NCI-H2196 (cell line): ENCODE measurements around the gene MATN1.

Experiments
- DNase-seq: peaks from one replicate; lab custom pipeline; 2025; ENCODE audit not compliant: unreplicated experiment; lab: John Stamatoyannopoulos, UW

MATN1 gene

DNA sequence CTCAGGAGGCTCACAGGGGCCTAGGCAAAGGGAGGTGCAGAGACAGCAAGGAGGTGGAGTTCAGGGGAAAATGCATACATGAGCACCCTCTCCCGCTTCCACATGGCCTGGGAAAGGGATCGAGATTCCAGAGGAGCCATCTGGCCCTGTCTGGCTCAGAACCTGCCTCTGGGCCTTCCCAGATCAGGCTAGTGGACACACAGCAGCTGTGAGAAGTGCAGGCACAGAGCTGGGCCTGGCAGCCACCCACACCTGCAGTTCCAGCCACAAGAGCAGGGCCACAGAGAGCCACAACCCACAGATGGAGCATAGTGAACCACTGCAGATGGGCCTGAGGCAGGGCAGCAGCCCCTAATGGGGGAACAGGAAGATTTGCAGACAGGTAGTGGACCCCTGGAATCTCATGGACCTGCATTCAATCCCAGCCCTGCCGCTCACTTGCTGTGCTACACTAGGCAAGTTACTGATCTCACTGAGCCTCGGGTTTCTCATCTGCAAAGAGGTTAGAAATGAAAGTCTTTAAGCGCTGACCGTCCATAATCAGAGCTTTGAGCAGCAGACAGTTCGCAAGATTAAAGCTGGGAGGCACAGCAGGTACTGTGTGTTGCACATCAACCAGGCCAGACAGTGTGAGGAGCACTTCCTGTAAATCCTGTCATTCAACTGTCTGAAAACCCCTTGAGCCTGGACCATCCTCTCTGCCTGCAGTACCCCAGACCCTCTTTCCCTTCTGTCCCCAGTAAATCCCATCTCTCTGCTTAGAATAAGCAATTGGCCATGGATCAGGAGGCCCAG is 58.0 kb downstream of the MATN1 start:
- DNase-seq: no peak

DNA sequence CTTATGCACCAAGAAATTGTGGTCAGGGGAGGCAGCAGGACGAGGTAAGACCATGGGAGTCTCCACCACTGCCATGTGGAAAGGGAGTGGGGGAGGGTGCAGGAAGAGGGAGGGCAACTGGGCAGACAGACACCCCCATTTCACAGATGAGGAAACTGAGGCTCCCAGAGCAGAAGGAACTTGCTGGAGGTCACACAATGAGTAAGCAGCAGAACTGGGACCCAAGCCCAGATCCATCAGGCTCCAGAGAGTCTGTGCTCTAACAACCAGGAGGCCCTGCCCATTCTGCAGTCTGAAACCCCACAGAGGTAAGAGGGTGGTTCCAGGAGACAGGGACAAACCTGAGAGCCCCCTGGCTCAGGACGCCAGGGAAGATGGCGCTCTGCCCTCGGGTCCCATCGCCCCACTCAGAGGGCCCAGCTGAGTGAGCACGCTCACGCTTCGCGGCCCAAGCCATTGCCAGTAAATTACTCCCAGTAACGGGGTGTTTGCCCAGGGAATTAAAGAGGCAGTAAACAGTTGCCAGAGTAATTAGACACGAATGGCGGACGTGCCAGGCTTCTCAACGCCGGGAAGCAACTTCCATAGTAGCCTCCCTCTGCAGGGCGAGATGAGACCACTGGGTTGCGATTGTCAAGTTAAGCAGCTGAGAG is 59.2 kb downstream of the MATN1 start:
- DNase-seq: no peak

DNA sequence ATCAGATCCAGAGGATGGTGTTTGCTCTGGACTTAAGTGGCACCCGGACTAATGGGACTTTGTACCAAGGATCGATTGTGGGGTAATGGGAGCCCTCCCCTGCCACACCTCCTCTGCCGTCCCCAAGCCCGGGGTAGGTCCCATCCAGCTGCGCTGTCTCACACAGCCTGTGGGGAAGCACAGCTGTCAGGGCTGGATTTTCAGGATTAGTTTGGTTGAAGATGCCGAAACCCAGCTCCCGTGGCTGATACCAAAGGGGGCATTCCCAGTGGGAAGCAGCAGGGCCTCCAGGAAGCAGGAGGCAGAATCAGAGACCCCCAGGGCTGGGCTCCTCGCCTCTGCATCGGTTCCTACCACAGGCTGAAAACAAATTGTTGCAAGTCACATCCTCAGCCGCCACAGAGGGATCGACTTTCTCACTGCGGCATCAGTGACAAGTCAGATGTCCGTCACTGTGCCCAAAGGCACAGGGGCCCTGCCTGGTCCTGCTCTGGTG is 59.7 kb downstream of the MATN1 start:
- DNase-seq: no peak

DNA sequence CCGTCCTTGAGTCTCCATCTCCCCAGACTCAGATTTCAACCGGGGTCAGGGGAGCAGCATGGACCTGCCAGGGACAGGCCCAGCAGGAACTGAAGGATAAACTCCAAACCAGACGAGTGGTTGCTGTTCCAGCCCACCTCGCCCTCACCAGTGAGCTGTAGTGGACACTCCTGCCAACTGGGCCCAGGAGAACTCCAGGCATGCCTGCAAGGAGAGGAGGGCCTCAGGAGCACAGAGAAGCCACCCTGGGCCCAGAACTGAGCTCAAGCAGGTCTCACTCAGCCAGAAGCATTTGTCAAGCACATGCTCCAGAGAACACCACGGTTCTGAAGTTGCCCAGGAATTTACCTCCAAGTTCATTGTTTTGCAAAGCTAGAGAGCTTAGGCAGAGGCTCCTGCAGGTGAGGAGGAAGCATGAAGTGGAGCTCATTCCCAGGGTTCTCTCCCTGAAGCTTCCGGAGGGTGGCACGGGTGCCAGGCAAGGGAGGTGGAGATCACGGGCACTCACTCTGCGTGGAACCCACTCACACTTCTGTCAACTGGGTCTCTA is 61.0 kb downstream of the MATN1 start:
- no peak for DNase-seq

DNA sequence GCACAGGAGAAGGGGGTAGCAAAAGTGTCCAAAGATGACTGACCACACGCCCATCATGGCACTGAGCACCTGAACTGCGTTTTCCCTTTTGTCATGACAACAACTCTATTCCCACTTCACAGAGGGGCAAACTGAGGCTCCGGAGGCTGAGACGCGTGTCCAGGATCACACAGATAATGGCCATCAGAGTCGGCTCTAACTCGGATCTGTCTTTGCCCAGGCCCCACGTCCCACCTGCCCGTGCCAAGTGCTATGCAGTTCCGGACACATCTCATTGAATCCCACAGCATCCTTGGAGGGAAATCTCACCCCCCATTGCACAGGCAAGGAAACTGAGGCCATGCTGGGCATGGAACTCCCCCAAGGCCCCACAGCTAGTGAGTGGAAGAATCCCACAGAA is 62.1 kb downstream of the MATN1 start:
- DNase-seq: no peak
